Esophagus squamous epithelium (tissue), 4 donors: ENCODE measurements around the gene MED13L.

Source experiments
- POLR2A ChIP-seq, 4 donors: fragments of 450-650 bp; IDR thresholded peaks; one replicate each; pipeline ENCODE4 v1.6.1; 2017; ENCODE audit warnings: antibody characterized with exemption in 4 of 4, mild to moderate bottlenecking in 4 of 4, moderate library complexity in 3 of 4
- TF ChIP-seq, protein P1 (sequence below), 6 experiments: fragments of 450-650 bp in 4 of 6; fragments of 200-600 bp in 2 of 6; sonication (generic) in 2 of 6; IDR thresholded peaks; one replicate each; pipeline ENCODE4 v1.5.1; 2016 to 2019; ENCODE audit warnings: antibody characterized with exemption in 6 of 6, mild to moderate bottlenecking in 4 of 6, moderate library complexity in 4 of 6

DNA sequence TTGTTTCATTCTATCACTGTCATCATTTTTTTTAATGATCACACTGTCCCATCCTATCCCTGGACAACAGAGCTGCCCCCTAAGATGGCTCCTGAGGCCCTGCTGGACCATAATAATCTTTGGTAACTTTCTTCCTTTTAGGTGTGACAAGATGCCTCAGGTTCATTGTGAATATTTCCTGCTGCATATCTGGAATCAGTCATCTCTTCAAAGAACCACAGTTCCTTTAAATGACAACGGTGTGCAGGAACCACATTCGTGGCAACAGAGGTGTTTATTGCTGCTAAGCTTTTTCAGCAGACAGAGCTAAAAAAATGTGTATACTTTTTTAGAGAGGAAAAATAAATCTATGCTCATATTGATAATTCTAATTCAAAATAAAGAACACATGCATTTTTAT, 312.9 kb downstream of the MED13L start:
- TF ChIP-seq POLR2A (IDR thresholded peaks at IDR 0.05), result no peak
- TF ChIP-seq, protein P1, sequence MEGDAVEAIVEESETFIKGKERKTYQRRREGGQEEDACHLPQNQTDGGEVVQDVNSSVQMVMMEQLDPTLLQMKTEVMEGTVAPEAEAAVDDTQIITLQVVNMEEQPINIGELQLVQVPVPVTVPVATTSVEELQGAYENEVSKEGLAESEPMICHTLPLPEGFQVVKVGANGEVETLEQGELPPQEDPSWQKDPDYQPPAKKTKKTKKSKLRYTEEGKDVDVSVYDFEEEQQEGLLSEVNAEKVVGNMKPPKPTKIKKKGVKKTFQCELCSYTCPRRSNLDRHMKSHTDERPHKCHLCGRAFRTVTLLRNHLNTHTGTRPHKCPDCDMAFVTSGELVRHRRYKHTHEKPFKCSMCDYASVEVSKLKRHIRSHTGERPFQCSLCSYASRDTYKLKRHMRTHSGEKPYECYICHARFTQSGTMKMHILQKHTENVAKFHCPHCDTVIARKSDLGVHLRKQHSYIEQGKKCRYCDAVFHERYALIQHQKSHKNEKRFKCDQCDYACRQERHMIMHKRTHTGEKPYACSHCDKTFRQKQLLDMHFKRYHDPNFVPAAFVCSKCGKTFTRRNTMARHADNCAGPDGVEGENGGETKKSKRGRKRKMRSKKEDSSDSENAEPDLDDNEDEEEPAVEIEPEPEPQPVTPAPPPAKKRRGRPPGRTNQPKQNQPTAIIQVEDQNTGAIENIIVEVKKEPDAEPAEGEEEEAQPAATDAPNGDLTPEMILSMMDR (IDR thresholded peaks at IDR 0.05), result no peak
